Measurements from ENCODE around the gene IQGAP2. TPM values are rescaled to one million over a fixed set of nuclear protein-coding genes. Genes with fewer than 3 reads are reported as not detected.
"Not testable (repeated sequence)": the region's sequence is repeated elsewhere in the genome, so short reads cannot be mapped to it uniquely, and the experiment has no call there.

Gene IQGAP2
- polyA plus RNA-seq, 3 donors: 57.9 to 69.7 (median 68.2) TPM

DNA sequence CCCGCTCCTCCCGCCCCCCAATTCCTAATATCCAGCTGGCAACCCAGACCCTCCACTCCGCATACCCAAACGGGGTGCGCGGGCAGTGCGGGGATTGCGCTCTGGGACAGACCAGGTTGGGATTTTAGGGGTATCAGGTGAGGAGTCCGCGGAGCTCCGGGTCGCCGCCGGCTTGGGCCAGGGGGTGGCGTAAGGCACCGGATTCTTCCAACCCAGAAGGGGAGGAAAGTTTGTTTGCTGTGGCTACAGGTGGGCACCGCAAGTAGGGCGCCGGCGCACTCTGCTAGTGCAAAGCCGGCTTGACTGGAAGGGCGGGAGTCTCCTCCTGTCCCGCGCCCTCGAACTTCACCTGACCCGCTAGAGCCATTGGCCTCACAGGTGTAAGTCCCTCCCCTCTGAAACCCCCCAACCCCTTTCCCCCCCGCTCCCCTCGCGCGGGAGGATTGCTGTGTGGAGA, 709 bp downstream of the IQGAP2 start:
- DNase-seq (ENCODE audit: extremely low read depth in 1 of 11, low read depth in 9 of 11, low spot score in 4 of 11): peak in 6 of 11 donors; percentile 33 to 54 (median 50)

DNA sequence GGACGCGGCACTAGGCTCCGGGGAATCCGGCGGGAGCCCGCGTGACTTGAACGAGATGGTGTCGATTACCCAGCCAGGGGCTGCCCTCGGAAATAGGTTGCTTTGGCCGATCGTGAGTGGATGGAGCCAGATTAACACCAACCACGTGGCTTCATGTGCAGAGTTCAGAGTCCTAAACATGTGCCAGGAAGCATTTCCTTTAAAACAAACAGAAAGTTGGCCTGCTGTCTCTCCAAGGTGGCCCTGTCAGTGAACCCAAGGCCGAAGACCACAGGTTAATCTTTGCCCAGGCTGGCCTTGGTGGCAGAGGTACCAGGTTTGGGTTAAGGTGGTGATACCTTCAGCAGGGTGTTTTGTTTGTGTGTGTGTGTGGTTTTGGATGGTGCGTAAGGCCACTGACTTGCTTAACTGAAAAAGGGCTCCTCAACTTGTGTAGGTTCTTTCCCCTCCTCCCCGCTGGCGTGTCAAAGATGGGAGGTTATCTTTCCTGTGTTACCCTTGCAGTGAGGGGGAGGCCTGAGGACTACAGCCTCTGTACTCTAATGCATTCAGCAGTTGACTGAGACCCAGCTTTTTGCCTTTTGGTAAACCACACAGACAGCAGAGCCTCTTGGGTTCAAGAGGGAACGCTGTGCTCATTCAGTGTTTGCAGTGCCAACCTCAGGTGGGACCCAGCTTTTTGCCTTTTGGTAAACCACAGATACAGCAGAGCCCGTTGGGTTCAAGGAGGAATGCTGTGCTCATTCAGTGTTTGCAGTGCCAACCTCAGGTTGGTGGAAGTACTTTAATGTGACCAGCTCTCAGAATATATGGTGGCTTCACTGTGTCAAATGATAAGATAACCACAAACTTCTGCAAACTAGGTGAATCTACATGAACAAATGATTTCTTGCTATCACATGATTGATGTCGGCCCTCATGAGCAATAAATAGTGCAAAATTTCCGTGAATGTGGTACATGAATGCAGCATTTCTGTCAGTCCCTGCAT, 1.4 kb downstream of the IQGAP2 start:
- no peak for DNase-seq (ENCODE audit: extremely low read depth in 1 of 11, low read depth in 9 of 11, low spot score in 4 of 11)

DNA sequence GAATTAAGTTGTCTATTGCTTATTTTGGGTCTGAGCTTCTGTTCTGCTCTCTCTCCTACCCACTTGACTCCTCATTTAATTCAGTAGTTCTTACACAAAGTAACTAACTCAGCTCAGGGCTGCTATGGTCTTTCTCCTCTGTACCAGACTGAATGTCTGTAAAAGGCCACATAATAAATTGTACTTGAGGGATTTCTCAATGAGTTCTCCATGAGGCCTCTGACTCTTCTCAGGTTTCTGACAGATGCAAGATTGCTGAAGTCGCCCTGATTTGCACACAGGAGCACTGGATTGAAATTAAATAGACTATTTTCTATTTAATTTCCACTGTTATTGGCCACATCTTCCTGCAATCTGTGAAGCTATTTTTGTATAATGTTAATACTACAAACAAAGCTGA, 2.9 kb downstream of the IQGAP2 start:
- DNase-seq (ENCODE audit: extremely low read depth in 1 of 11, low read depth in 9 of 11, low spot score in 4 of 11): no peak

DNA sequence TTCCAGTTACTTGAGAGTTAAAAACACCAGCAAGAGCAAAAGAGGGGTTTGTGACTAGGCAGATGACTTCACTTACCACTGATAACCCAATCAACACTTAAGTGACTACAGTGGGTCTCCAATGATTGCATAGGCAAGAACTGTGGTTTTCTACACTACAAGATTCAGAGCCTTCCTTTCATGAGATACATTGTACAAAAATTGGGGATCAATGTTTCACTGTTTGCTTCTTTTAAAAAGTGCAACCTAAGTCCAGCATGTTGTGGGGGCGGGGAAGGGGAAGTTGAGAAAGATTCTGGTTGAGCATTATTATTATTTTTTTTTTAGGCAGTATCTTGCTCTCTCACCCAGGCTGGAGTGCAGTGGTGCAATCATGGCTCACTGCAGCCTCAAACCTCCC, 3.6 kb downstream of the IQGAP2 start:
- no peak for DNase-seq (ENCODE audit: extremely low read depth in 1 of 11, low read depth in 9 of 11, low spot score in 4 of 11)

DNA sequence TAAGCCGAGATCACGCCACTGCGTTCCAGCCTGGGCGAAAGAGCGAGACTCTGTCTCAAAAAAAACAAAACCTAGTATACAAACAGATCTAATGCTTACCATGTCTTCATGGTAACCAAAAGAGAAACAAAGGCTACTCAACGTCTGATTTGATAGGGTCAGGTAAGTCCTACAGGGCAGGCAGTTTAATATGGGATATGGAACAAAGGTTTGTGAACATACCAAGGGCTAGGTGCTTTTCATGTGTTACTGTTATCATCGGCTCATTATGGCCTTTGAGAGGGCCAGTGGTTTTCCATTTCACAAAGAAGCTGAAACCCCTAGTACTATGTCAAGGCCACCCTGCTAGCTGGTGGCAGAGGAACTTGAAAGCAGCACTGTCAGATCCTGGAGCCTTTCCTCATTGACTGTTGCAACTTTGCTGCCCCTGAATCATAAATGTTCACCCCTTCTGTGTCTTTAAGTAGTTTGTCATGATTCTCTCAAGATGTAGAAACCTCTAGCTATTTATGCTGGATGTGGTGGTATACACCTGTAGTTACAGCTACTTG, 5.1 kb downstream of the IQGAP2 start:
- no peak for DNase-seq (ENCODE audit: extremely low read depth in 1 of 11, low read depth in 9 of 11, low spot score in 4 of 11)

DNA sequence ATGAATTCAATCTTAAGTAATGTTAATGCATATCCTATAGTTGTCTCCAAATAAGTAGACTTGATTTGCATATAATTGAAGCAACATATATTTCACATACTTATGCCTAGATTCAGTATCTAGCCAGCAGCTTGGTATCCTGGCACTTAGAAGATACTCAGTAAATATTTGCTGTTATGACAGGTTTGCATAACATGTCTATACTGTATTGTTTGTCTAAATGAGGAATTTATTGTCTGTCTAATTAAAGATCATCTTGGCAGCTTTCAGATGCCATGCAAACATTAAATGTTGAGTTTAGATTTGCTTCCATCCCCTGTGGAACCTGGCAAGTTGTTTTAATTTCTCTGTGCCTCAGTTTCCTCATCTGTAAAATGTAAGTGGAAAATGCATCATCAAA, 9.4 kb downstream of the IQGAP2 start:
- DNase-seq (ENCODE audit: extremely low read depth in 1 of 11, low read depth in 9 of 11, low spot score in 4 of 11): no peak

DNA sequence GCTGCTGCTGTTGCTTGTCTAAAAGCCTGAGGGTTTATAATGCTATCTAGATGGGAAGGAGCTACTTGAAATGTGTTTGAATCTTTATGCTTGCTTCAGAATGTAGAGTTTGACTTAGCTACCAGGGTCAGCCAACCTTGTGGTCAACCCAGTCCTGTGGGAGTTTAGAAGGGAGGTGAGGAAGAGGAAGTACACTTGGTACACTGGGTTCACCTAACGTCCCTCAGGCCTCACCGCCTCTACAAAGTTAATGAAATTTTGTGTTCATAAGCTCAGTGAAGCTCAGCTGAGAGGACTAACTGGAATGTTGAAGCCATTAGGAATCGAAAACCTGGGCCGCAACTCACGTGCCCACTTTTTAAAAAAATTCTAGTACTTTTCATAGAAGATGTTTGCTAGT, 10.7 kb downstream of the IQGAP2 start:
- no peak for DNase-seq (ENCODE audit: extremely low read depth in 1 of 11, low read depth in 9 of 11, low spot score in 4 of 11)

DNA sequence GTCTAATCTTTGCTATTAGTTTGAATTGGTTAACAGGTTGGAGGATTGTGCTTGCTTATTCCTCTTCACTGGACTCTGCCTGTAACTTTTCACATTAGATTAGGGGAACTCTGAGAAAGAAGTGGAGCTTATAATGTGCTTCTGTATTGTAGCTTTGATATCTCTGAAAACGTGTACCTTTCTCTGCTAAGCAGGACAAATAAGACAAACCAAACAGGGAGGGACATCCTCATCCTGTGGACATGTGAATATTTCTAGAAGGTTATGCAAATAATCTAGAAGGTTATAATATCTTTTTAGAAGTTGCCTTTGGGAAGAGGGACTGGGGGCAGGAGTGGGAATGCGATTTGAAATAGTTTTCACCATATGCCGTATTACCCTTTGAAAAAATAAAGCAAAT, 11.7 kb downstream of the IQGAP2 start:
- no peak for DNase-seq (ENCODE audit: extremely low read depth in 1 of 11, low read depth in 9 of 11, low spot score in 4 of 11)

DNA sequence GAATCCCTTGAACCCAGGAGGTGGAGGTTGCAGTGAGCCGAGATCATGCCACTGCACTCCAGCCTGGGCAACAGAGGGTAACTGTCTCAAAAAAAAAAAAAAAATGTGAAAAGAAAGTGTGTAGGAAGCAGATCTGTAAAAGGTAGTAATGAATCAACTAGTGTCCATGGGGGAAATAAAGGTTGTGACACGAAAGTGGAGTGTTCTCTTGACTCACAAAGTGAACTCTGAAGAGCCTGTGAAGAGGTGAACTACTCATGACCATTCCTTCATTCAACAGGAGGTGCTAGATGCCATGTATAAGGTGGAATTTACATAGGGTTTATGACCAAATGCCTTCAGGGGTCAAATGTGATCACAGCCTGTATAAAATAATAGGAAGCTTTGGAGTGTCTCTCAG, 12.8 kb downstream of the IQGAP2 start:
- DNase-seq (ENCODE audit: extremely low read depth in 1 of 11, low read depth in 9 of 11, low spot score in 4 of 11): no peak

DNA sequence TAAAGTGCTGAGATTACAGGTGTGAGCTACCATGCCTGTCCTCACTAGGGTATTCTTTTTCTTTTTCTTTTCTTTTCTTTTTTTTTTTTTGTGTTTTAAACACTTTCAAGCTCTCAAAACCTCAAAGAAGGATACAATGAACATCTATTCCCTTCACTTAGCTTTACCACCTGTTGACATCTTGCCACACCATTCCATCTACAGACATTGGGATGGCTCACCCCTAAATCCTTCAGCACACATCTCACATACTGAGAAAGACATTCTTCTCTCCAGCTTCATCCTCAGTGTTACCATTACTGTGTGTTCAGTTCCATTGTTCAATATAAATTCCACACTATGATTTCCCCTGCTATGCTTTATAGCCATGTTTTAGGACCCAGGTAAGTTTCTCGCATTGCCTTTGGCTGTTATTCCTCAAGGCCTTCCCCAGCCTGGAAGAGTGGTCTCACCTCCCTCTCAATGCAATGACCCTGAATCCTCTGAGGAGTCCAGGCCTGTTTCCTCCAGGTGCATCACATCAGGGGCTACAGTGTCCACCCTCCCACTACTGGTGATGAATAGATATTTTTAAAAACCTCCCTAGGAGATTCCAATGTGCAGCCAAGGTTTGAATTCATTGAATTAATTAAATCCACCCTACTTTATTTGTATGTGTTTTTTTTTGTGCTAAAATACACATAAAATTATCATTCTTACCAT, 16.7 kb downstream of the IQGAP2 start:
- DNase-seq (ENCODE audit: extremely low read depth in 1 of 11, low read depth in 9 of 11, low spot score in 4 of 11): peak in 1 of 11 donors; percentile 58

DNA sequence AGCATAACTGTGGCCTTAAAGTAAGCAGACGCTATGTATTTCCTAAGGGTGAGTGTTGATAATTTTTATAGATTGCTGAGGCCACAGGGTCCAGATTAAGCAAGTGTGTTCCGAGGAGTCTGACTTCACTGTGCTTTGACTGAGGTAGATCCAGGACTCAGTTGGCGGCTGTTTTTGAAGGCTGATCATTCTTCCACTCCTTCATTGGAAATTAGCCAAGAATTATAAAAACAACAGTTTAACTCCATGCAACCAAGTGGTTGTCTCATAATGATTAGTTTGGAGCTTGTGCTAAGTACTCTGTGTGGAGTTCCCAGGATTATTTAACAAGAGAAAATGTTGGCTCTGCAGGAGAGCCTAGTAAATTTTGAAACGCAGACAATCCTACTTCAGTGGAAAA, 19.1 kb downstream of the IQGAP2 start:
- DNase-seq (ENCODE audit: extremely low read depth in 1 of 11, low read depth in 9 of 11, low spot score in 4 of 11): no peak

DNA sequence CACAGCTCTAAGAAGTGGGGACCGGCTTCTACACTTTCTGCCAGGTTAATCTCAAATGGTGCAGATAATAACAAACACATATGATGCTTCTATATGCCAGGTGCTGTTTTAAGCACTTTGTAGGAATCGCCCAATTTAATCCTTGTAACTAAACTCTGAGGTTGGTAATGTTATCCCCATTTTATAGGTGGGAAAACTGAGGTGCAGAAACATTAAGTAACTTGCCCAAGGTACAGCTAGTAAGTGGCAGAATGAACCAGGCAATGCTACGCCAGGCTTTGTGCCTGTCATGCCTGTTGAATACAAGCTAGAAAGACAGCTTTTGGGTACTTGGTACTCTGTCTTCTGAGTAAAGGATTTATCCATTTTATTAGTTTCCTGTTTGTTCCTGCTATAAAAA, 19.7 kb downstream of the IQGAP2 start:
- no peak for DNase-seq (ENCODE audit: extremely low read depth in 1 of 11, low read depth in 9 of 11, low spot score in 4 of 11)

DNA sequence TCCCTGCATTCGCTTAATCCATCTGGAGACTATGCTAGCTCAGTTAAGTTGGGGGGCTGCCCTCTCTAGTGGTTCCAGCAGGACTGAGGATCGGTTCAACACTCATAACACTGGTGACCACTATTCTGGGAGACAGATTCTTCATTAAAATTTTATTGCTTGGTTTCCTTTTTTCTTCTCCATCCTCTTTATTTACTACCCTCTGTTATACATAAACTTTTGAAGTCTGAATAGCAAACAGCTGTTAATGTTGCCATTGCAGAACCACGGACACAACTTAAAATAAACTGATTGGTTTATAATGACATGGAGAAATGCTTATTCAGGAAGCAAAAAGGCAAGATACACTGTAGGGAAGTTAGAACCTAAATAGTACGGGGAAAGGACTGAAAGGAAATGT, 22.1 kb downstream of the IQGAP2 start:
- peak in 3 of 11 donors; percentile 32 to 57 (median 49) for DNase-seq (ENCODE audit: extremely low read depth in 1 of 11, low read depth in 9 of 11, low spot score in 4 of 11)

DNA sequence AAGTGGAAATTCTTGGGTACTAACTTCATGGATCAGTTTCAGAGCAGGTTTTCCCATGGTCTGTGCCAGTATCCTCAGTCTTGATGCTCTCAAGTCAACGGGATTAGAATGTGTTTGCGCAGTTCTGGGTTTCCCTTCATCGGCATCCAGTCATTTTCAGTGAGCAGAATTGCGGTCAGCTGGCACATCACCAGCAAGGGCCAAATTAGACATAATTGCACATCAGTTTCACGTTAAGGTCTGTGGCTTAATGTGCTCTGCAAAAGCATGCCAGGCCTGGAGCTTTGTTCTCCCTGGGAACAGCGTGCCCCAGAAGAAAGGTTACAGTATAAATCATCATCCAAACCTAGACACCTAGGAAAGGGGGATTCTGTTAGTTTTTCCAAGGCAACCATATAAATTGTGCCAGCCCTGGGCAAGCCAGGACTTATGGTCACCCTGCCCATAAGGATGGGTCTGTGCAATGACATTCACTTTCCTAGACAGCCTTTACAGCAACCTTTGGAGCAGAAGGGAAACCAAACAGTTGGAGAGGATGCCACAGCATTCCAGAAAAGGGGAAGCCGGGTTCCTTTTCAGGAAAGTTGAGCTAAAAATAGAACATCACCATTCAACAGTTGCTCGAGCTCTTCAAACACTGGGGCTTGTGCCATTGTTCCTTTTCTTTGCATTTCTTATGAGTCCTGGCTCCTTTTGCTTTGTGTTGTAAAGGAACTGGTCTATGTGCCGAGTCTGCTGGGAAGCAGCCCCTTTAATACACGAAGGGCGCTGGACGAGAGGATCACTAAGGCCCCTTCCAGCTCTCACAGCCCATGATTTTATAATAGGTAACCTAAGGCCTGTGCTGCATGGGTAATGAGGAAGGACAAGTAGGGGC, 23.1 kb downstream of the IQGAP2 start:
- no peak for DNase-seq (ENCODE audit: extremely low read depth in 1 of 11, low read depth in 9 of 11, low spot score in 4 of 11)

DNA sequence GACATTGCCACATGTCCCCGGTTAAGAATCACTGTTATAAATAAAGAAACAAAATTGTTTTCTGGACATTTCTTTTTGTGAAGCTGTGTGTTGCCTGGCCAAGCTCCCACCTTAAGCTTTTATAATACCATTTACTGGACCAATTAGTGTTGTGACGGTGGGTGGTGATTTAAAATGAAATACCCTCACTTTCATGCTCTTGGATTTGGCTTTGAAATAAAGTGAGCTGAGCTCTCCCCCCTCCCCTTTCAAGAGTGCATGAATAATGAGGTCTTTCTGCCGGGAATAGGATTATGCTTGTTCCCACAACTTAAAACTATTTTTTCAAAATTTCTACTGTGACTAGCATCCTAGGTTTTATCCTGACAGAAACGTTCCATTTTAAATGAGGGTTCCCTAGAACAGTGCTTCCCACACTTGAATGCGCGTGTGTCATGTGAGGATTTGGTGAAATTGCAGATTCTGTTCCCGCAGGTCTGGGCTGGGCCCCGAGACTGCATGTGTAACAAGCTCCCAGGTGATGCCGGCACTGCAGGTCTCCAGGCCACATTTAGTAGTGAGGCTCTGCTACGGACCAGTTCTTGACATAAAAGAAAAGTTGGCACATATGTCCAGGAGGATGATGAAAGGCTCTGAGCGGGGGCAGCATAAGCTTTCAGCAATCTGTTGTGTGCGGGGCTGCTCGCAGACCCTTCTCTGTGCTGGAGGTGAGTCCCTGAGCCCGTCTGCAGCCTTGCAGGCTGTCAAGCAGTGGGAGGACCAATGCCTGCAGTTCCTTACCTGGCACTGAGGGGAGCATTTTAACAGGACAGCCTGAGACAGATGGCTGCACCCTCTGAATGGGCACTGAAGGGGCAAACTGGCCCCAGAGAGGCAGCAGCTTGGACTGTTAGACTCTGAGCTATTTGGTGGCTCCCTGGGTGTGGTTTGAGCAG, 24.4 kb downstream of the IQGAP2 start:
- no peak for DNase-seq (ENCODE audit: extremely low read depth in 1 of 11, low read depth in 9 of 11, low spot score in 4 of 11)

DNA sequence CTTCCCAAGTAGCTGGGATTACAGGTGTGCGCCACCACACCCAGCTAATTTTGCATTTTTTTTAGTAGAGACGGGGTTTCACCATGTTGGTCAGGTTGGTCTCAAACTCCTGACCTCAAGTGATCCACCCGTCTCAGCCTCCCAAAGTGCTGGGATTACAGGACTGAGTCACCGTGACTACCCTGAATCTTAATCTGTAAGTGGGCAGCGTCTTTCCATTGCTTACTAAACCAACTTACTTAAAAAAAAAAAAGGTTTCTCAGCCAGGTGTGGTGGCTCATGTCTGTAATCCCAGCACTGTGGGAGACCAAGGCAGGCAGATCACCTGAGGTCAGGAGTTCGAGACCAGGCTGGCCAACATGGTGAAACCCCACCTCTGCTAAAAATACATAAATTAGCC, 25.5 kb downstream of the IQGAP2 start:
- not testable (repeated sequence) for DNase-seq (ENCODE audit: extremely low read depth in 1 of 11, low read depth in 9 of 11, low spot score in 4 of 11)

DNA sequence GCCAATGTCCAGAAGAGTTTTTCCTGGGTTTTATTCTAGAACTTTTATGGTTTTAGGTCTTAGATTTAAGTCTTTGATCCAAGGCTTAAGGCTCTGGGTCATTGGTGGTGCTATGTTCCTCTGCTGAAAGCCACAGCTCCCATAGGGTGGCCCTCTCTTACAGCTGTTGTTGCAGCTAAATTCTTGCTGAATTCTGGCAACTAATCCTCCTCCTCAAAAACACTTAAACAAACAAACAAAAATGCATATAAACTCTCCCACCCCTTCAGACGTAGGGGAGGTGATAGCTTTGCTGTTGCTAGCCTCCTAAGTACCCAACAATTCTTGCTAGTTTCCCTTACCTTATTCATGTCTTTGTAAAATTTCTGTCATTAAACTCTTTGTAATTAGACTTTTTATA, 30.2 kb downstream of the IQGAP2 start:
- DNase-seq (ENCODE audit: extremely low read depth in 1 of 11, low read depth in 9 of 11, low spot score in 4 of 11): no peak

DNA sequence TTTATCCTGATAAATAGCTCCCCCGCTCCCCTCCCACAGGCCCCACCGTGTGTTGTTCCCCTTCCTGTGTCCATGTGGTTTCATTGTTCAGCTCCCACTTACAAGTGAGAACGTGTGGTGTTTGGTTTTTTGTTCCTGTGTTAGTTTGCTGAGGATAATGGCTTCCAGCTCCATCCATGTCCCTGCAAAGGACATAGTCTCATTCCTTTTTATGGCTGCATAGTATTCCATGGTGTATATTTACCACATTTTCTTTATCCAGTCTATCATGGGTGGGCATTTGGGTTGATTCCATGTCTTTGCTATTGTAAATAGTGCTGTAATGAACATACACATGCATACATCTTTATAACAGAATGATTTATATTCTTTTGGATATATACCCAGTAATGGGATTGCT, 34.4 kb downstream of the IQGAP2 start:
- not testable (repeated sequence) for DNase-seq (ENCODE audit: extremely low read depth in 1 of 11, low read depth in 9 of 11, low spot score in 4 of 11)
